ENCODE results near the gene COL12A1.
A peak's percentile ranks its signal among the peaks of the same experiment; 100 is the strongest.

Gene COL12A1

GRCh38 chr6:75205776-75206575 lies at the start of gene COL12A1:
Gene COL12A1 (minus strand): TSS chr6:75206053. CDS start chr6:75202792, 3,261 bp downstream.
- no peak for DNase-seq (ENCODE audit: low spot score)

GRCh38 chr6:75250552-75250951 lies 44.7 kb upstream of the COL12A1 start:
- DNase-seq (ENCODE audit: low spot score) = no peak

- no peak for DNase-seq (ENCODE audit: low spot score)
These were observed 44.0 kb upstream of the COL12A1 start for GRCh38 chr6:75249837-75250236.

GRCh38 chr6:75246386-75246785 lies 40.5 kb upstream of the COL12A1 start:
- no peak for DNase-seq (ENCODE audit: low spot score)

- no peak for DNase-seq (ENCODE audit: low spot score)
These were observed 38.3 kb upstream of the COL12A1 start for GRCh38 chr6:75244063-75244584.

- DNase-seq (ENCODE audit: low spot score) = peak; percentile 98
These were observed 37.6 kb upstream of the COL12A1 start, which contains the start of gene COX7A2 for GRCh38 chr6:75243333-75244062. Gene COX7A2 (minus strand): TSS chr6:75243801. CDS start chr6:75243734, 67 bp downstream.

GRCh38 chr6:75236630-75237029 lies 30.8 kb upstream of the COL12A1 start:
- DNase-seq (ENCODE audit: low spot score) = no peak

- no peak for DNase-seq (ENCODE audit: low spot score)
These were observed 29.4 kb upstream of the COL12A1 start for GRCh38 chr6:75235271-75235670.

- no peak for DNase-seq (ENCODE audit: low spot score)
These were observed 28.4 kb upstream of the COL12A1 start for GRCh38 chr6:75234126-75234865.

- DNase-seq (ENCODE audit: low spot score) = no peak
These were observed 27.3 kb upstream of the COL12A1 start for GRCh38 chr6:75233092-75233615.

- DNase-seq (ENCODE audit: low spot score) = peak; percentile 51
These were observed 24.9 kb upstream of the COL12A1 start for GRCh38 chr6:75230484-75231325.

GRCh38 chr6:75224303-75224926 lies 18.6 kb upstream of the COL12A1 start:
- DNase-seq (ENCODE audit: low spot score) = no peak

- no peak for DNase-seq (ENCODE audit: low spot score)
These were observed 17.6 kb upstream of the COL12A1 start for GRCh38 chr6:75223428-75223827.

GRCh38 chr6:75222261-75222660 lies 16.4 kb upstream of the COL12A1 start:
- no peak for DNase-seq (ENCODE audit: low spot score)

GRCh38 chr6:75221116-75221515 lies 15.3 kb upstream of the COL12A1 start:
- DNase-seq (ENCODE audit: low spot score) = no peak

- no peak for DNase-seq (ENCODE audit: low spot score)
These were observed 14.5 kb upstream of the COL12A1 start for GRCh38 chr6:75220357-75220756.

GRCh38 chr6:75219263-75219662 lies 13.4 kb upstream of the COL12A1 start:
- no peak for DNase-seq (ENCODE audit: low spot score)

- DNase-seq (ENCODE audit: low spot score) = no peak
These were observed 11.3 kb upstream of the COL12A1 start for GRCh38 chr6:75217193-75217592.

- DNase-seq (ENCODE audit: low spot score) = no peak
These were observed 9.4 kb upstream of the COL12A1 start for GRCh38 chr6:75215291-75215690.

- no peak for DNase-seq (ENCODE audit: low spot score)
These were observed 7.9 kb upstream of the COL12A1 start for GRCh38 chr6:75213732-75214131.

GRCh38 chr6:75213112-75213511 lies 7.3 kb upstream of the COL12A1 start:
- no peak for DNase-seq (ENCODE audit: low spot score)
